Mesenchymal stem cell (in vitro differentiated cells and primary cell): Measurements from ENCODE around the gene PRR20C. TPM values are rescaled to one million over a fixed set of nuclear protein-coding genes. Genes with fewer than 3 reads are reported as not detected.
"Not testable (repeated sequence)": the region's sequence is repeated elsewhere in the genome, so short reads cannot be mapped to it uniquely, and the experiment has no call there.

Source experiments
- DNase-seq: peaks from one replicate; pipeline ENCODE4 v3.0.0-alpha.2; 2013
- H2AFZ ChIP-seq: one replicate; pipeline ENCODE4 v1.6.1; 2013; ENCODE audit warnings: low read depth, mild to moderate bottlenecking, control low read depth, inconsistent platforms, low read length, moderate library complexity
- H2AK5ac ChIP-seq: 2 replicates; pipeline ENCODE4 v1.6.1; 2013; ENCODE audit warnings: low read length, moderate library complexity, mild to moderate bottlenecking, inconsistent platforms; ENCODE audit not compliant: severe bottlenecking
- H2BK120ac ChIP-seq: one replicate; pipeline ENCODE4 v1.6.1; 2013; ENCODE audit warnings: low read depth, mild to moderate bottlenecking, inconsistent platforms, low read length, moderate library complexity
- H2BK12ac ChIP-seq, 2 experiments: one replicate each; pipeline ENCODE4 v1.6.1; 2013; ENCODE audit warnings: inconsistent platforms in 2 of 2, low read length in 2 of 2, mild to moderate bottlenecking in 2 of 2, moderate library complexity in 2 of 2, control low read depth in 1 of 2
- H2BK15ac ChIP-seq: one replicate; pipeline ENCODE4 v1.6.1; 2013; ENCODE audit warnings: mild to moderate bottlenecking, low read depth, inconsistent platforms; ENCODE audit not compliant: poor library complexity, severe bottlenecking
- H2BK5ac ChIP-seq: 2 replicates; pipeline ENCODE4 v1.6.1; 2013; ENCODE audit warnings: low read depth, mild to moderate bottlenecking, low read length, control low read depth, inconsistent platforms; ENCODE audit not compliant: poor library complexity, severe bottlenecking
- H3K14ac ChIP-seq, 2 experiments: one replicate each; pipeline ENCODE4 v1.6.1; 2013; ENCODE audit warnings: inconsistent platforms in 2 of 2, low read length in 2 of 2, control low read depth in 1 of 2, mild to moderate bottlenecking in 1 of 2, moderate library complexity in 1 of 2
- H3K18ac ChIP-seq, 2 experiments: one replicate each; pipeline ENCODE4 v1.6.1; 2013; ENCODE audit warnings: inconsistent platforms in 2 of 2, low read length in 2 of 2, control low read depth in 1 of 2, low read depth in 1 of 2, mild to moderate bottlenecking in 1 of 2
- H3K23ac ChIP-seq, 2 experiments: one replicate each; pipeline ENCODE4 v1.6.1; 2013; ENCODE audit warnings: inconsistent platforms in 2 of 2, low read length in 2 of 2, mild to moderate bottlenecking in 2 of 2, moderate library complexity in 2 of 2, control low read depth in 1 of 2
- H3K27ac ChIP-seq: 2 replicates; pipeline ENCODE4 v1.5.1; 2013; ENCODE audit warnings: mild to moderate bottlenecking, moderate library complexity, low read length, control low read depth, inconsistent platforms; ENCODE audit not compliant: poor library complexity, severe bottlenecking
- H3K27me3 ChIP-seq, 2 experiments: 2 replicates each; pipeline versions ENCODE4 v1.6.1 to v1.7.0; 2013; ENCODE audit warnings: low read length in 2 of 2, mild to moderate bottlenecking in 2 of 2, moderate library complexity in 2 of 2, control low read depth in 1 of 2, inconsistent platforms in 1 of 2; ENCODE audit not compliant: control insufficient read depth in 1 of 2, insufficient read depth in 1 of 2
- H3K36me3 ChIP-seq, 2 experiments: 2 replicates each; pipeline versions ENCODE4 v1.6.1 to v1.7.0; 2013; ENCODE audit warnings: low read length in 2 of 2, control low read depth in 1 of 2, inconsistent platforms in 1 of 2, low read depth in 1 of 2, mild to moderate bottlenecking in 1 of 2; ENCODE audit not compliant: insufficient read depth in 2 of 2, control insufficient read depth in 1 of 2
- H3K4ac ChIP-seq, 2 experiments: one replicate each; pipeline ENCODE4 v1.6.1; 2013; ENCODE audit warnings: inconsistent platforms in 2 of 2, low read length in 2 of 2, mild to moderate bottlenecking in 2 of 2, moderate library complexity in 2 of 2, control low read depth in 1 of 2, low read depth in 1 of 2
- H3K4me1 ChIP-seq: 2 replicates; pipeline ENCODE4 v1.6.1; 2013; ENCODE audit warnings: low read depth, low read length, control low read depth; ENCODE audit not compliant: control insufficient read depth, insufficient read depth
- H3K4me2 ChIP-seq: 2 replicates; pipeline ENCODE4 v1.6.1; 2013; ENCODE audit warnings: low read length, mild to moderate bottlenecking, inconsistent platforms; ENCODE audit not compliant: poor library complexity, severe bottlenecking
- H3K4me3 ChIP-seq, 2 experiments: 2 replicates each; pipeline versions ENCODE4 v1.5.1 to v1.7.0; 2013; ENCODE audit warnings: low read length in 2 of 2, mild to moderate bottlenecking in 2 of 2, control low read depth in 1 of 2, low read depth in 1 of 2; ENCODE audit not compliant: insufficient read depth in 1 of 2
- H3K79me1 ChIP-seq: replicated peaks from 2 replicates; pipeline ENCODE4 v1.6.1; 2013; ENCODE audit warnings: mild to moderate bottlenecking, control low read depth, low read length, inconsistent platforms; ENCODE audit not compliant: poor library complexity, severe bottlenecking
- H3K9ac ChIP-seq: 2 replicates; pipeline ENCODE4 v1.7.0; 2013; ENCODE audit warnings: mild to moderate bottlenecking, low read length, moderate library complexity
- H3K9me3 ChIP-seq: 2 replicates; pipeline ENCODE4 v1.7.0; 2013; ENCODE audit warnings: mild to moderate bottlenecking, low read length; ENCODE audit not compliant: control insufficient read depth
- H4K8ac ChIP-seq: one replicate; pipeline ENCODE4 v1.6.1; 2013; ENCODE audit warnings: inconsistent platforms, mild to moderate bottlenecking, low read length, moderate library complexity
- H4K91ac ChIP-seq: one replicate; pipeline ENCODE4 v1.6.1; 2013; ENCODE audit warnings: mild to moderate bottlenecking, low read length, inconsistent platforms
- WGBS: methylation state at CpG from one replicate; pipeline ENCODE4 v1.1.7; 2013; ENCODE audit warnings: mixed read lengths; 5-methylcytosine and 5-hydroxymethylcytosine counted together
- small RNA-seq: library from polyadenylated mRNA; stranded (forward); fragments of <200 nt; extraction: miRNeasy Mini kit (QIAGEN cat#:217004); gene quantifications from one replicate; pipeline ENCODE3, GENCODE V24; 2013; ENCODE audit warnings: low read depth

The PRR20C gene

GRCh38 chr13:57166897-57167296, 13.0 kb downstream of the PRR20C start, which contains the start of gene PRR20E:
Gene PRR20E, plus strand, starts transcription at chr13:57167197. Its CDS starts 387 bp downstream, at chr13:57167584.
- H2BK15ac ChIP-seq, H3K9me3 ChIP-seq, H3K4me3 ChIP-seq, H3K9ac ChIP-seq, H2AK5ac ChIP-seq, H4K91ac ChIP-seq, H3K4me2 ChIP-seq, H3K27ac ChIP-seq, DNase-seq, H4K8ac ChIP-seq, H2BK5ac ChIP-seq, H3K79me1 ChIP-seq, H3K14ac ChIP-seq, H3K36me3 ChIP-seq, H3K27me3 ChIP-seq, H3K23ac ChIP-seq, H2BK12ac ChIP-seq, H2AFZ ChIP-seq, H3K4me1 ChIP-seq, H2BK120ac ChIP-seq, H3K4ac ChIP-seq, H3K18ac ChIP-seq: not testable (repeated sequence)
- WGBS = no CpG with 5 or more reads among the region's 22 CpGs

GRCh38 chr13:57191667-57192066, 37.8 kb downstream of the PRR20C start:
- no peak overlapping the region for H3K18ac ChIP-seq
- H3K4me1 ChIP-seq = no peaks in the 10 kb centered on the region
- no peak overlapping the region for H3K23ac ChIP-seq
- H3K4me3 ChIP-seq = no peak overlapping the region
- no peaks in the 10 kb centered on the region for H3K79me1 ChIP-seq
- H3K4ac ChIP-seq = no peak overlapping the region
- no peak overlapping the region for H2BK120ac ChIP-seq
- H3K9ac ChIP-seq = no peak overlapping the region
- H3K36me3 ChIP-seq = no peaks in the 10 kb centered on the region
- WGBS = no CpG with 5 or more reads among the region's 1 CpG
- H3K14ac ChIP-seq = no peak overlapping the region
- H2BK5ac ChIP-seq = no peak overlapping the region
- H2AK5ac ChIP-seq = no peak overlapping the region
- H3K9me3 ChIP-seq = no peaks in the 10 kb centered on the region
- H4K91ac ChIP-seq = no peak overlapping the region
- DNase-seq = no peak
- H2AFZ ChIP-seq = no peak overlapping the region
- no peak overlapping the region for H3K4me2 ChIP-seq
- no peaks in the 10 kb centered on the region for H3K27me3 ChIP-seq
- H2BK12ac ChIP-seq = no peak overlapping the region
- H4K8ac ChIP-seq = no peak overlapping the region
- H3K27ac ChIP-seq = no peak overlapping the region
- H2BK15ac ChIP-seq = no peak overlapping the region

Small RNA genes within 50 kb of the gene (small RNA-seq; reads per million reads assigned to genes)
- gene PRR20FP = not detected
